GM19328 (cell line): ENCODE results near the gene UBE2N.
"Not testable (repeated sequence)": the region's sequence is repeated elsewhere in the genome, so short reads cannot be mapped to it uniquely, and the experiment has no call there.

Source experiments
- ATAC-seq: cut with Tn5 transposase; IDR thresholded peaks from one replicate; pipeline ENCODE4 v1.9.1; 2021; ENCODE audit warnings: mild to moderate bottlenecking, moderate library complexity; ENCODE audit not compliant: unreplicated experiment

Gene UBE2N

DNA sequence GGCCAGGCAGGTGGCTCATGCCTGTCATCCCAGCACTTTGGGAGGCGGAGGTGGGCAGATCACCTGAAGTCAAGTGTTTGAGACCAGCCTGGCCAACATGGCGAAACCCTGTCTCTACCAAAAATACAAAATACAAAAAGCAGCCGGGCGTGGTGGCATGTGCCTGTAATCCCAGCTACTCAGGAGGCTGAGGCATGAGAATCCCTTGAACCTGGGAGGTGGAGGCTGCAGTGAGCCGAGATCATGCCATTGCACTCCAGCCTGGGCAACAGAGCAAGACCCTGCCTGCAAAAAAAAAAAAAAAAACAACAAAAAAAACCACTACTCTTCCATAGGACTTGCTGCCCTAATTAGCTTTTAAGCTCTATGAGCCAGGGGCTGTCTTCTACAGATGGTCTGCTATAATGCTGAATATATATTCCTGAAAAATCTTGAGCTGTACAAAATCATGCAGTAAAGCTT lies 59.7 kb downstream of the UBE2N start:
- ATAC-seq = not testable (repeated sequence)

DNA sequence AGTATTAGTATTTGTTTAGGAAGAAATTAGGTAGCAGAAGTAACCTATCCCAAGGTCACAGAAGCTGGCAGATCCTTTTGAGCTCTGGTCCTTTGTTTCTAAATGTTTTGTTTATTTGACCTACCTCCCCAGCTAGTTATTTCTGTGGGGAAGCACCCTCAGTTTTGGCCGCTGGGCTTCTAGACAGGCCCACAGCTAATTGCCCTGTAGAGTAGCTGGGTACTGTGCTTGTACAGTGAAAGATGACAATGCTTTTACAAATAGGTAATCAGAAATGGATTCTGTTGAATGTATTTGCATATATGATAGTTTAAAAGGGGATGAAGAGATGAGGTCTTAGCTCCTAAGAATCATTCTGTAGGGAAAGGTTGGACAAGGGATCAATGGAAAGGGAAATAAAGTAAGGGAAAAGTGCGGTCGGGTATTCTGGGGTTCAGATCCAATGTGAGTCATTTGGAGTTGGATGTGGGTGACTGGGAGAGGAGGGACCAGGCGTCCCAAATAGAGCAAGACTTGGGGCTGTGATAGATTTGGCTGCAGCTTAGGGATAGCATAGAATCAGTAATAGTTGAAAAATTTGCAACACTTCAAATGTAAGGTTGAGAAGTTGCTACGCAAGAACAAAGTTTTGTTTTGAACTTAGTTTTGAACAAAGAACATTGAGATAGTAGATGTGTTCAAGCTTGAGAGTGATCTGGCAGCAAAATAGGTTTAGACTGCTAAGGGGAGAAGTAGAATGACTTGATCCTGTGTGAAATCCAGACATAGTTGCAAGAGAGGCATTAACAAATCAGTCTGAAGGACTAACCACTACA lies 60.4 kb downstream of the UBE2N start:
- ATAC-seq = no peak

DNA sequence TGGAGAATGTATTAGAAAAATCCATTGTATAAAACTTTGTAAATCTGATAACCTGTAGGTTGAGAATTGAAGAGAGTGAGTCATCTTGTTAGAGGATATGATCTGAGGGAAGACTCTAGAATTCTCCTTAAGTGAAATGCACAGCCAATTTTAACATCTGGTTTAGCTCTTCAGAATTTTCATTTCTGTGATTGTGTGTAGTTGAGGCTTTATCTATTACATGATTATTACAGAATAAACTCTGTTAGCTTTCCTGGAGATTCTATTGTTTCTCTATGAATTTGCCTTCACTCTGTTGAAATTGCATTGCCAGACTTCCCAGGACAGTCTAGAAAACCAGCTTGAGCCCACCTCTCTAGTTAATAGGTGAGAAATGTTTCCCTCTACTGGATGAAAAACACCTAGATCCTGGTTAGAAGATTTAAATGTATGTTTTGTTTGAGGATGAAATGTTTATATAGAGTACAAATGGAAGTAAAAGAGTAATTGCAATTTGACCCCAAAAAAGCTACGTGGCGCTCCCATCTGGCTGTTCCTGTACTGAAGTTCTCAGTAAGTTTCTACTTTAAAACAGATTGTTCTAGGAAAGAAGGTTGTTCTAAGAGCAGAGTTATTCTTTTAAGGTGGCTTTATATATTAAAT lies 61.1 kb downstream of the UBE2N start:
- ATAC-seq = no peak

DNA sequence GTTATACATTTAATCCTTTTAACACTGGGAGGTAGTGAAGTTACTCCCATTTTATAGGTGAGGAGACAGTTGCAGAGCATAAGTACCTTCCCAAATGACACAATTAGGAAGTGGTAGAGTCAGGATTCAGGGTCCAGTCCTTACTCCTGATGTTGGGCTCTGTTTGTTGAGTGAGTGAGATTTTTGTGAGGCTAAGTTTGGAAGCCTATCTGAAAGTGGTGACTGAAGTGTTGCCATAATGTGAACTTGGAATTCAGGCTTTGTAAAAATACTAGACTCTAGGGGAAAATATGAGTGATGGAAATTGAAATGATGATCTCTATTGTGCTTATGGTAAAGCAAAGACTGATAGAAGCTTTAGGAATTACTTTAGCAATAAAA lies 61.8 kb downstream of the UBE2N start:
- ATAC-seq = no peak

DNA sequence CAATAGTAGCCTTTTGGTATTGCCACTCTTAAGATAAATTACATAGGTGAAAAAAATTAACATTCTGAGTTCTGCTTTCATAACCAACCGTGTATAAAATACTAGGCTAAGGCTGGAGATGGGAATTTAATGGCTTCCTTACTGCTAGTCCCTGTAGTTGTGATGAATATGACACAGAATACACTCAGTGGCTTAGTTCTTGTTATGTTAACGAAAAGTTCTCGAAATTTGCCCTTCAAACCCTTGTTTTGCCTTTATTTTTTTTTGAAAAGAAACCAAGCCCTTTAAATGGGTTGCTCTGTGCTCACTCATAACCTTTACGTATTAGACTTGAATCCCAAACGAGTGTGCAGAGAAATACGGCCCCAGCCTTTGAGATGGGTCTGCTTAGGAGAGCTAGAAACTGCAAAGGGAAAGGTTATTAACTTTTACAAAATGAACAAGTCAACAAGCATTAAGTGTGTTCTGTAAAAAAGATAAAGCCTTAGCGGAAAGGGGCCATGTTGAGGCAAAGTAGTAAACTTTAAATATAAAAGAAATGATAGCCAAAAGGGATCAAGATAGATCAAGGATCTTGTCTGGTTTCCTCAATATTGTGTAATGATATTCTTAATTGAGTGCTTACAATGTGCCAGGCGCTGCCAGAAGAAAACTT lies 62.3 kb downstream of the UBE2N start:
- ATAC-seq = no peak

DNA sequence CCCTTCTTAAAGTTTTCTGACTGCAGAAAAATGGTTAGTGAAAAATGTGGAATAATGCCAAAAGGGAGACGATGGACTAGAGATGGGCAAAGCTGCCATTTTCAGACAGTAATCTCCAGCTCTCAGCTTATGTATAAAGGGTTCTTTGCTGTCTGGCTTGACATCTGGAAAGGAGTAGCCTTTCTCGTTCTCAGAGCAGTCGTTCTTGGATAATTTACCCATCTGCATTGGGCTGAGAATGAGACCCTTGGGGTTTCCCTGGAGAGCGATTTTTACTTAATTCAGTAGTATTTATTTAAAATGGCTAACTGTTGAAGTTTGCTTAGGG lies 62.8 kb downstream of the UBE2N start:
- no peak for ATAC-seq

DNA sequence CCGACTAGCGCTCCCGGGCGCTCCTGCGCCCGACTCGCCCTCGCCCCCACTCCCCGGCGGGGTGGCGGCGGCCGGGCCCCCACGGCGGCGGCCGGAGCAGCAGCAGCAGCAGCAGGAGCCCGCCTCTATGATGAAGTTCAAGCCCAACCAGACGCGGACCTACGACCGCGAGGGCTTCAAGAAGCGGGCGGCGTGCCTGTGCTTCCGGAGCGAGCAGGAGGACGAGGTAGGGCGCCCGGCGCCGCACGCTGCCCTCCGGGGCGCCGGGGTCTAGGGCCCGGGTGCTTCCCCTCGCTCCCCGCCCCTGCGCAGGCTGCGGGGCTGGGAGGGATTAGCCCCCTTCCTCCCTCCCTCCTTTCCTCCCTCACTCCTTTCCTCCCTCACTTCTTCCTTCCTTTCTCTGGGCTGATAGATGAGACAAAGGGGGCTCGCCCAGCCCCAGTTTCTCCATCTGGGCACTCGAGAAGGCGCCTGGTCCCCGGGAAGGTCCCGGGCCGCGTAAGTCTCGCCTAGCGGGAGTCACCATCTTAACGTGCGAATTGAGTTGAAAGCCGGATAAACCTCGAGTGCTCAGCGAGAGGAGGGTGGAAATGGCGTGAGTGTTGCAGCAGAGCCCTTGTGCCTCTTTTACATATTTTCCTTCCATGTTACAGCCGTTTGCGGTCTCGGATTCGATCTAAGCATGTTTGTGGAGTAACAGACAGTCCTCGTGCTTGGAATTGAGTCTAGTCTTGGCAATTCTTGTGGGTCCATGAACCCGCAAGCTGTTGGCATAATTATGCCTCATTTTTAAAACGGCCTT lies 63.4 kb downstream of the UBE2N start:
- peak; percentile 30 for ATAC-seq

DNA sequence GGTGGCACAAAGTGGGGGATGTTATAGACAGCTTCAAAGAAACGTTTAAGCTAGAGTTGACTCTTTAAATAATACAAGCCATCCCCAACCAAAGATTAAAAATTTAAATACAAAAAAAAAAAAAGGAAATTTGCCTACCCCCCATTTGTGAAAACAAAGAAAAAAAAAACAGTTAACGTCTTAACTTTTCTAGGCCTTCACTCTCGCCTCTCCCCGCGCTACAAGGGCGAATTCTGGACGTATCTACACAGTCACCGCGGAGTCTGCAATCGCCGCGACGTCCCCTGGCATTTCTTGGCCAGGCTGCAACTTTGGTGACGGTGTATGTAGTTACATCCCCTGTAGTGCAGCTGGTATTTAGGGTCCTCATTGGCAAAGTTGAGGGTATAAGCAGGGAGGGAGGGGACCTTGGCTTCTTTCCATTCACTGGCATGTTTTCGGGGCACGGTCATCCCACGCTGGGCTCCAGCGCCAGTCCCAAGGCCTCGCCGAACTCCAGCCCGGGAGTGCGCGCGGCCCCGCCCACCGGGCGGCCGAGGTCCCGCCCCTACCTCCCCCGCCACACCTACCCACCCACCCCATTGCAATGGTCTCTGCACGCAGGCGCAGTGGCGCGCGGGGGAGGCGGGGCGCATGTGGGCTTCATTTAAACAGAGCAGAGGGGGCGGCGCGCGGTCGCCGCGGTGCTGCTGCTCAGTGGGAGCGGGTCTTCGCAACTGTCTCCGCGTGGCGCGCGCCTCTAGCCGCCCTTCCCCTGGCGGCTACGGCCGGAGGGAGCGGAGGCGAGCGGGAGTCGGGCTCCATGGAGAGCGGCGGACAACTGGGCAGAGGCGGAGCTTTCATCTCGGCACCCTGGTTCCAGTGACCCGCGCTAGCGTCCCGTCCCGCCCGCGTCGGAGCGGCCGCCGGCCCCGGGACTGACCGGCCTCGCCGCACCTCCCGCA lies 64.2 kb downstream of the UBE2N start, which contains the start of gene NUDT4:
NUDT4 (plus strand) TSS at position 674 of the 944 bp plus-strand sequence. CDS start 398 bp downstream, outside the sequence.
- ATAC-seq = peak; percentile 76

DNA sequence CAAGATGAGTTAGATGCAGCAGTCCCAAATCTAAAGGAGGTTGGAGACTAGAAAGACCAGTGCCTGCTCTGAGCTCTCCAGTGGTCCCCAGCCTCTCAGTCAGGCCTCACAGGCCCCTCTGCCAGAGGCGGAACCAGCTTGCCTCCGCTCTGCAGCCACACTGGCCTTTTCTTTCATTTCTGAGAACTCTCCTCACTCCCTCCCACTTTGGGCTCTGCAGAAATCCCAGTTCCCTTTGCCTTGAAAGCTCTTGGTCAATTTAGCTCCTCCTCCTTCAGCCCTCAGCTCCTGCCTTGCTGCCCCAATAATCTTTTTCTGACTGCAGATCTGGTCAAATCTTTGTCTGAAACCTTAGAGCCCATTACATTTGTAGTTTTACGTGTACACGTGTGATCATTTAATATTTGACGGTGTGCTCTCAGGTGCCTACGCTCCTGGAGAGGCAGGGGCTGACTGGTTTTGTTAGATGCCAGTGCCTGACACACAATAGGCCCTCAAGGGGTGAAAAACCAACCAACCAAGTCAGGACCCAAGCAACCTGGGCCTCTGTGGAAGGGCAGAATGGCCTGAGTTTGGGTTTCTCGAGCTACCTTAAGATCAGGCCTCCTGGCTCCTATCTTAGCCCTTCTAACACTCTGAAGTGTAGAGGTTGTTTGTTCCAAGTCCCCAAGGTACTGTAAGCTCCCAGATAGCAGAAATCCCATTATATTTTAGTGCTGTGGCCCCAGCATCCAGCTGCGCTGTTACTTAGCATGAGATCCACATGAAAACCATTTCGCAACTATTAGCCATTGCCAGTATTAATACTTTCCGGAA lies 65.1 kb downstream of the UBE2N start:
- ATAC-seq = no peak

DNA sequence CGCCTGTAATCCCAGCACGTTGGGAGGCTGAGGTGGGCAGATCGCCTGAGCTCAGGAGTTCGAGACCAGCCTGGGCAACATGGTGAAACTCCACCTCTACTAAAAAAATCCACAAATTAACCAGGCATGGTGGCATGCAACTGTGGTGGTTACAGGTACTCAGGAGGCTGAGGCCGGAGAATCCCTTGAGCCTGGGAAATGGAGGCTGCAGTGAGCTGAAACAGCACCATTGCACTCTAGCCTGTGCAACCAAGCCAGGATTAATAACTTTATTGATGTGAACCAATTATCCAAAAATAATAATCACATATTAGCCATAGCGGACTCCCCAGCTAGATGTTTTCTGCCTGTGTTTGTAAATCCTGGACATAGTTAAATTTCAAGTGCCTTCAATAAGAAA lies 65.8 kb downstream of the UBE2N start:
- no peak for ATAC-seq

DNA sequence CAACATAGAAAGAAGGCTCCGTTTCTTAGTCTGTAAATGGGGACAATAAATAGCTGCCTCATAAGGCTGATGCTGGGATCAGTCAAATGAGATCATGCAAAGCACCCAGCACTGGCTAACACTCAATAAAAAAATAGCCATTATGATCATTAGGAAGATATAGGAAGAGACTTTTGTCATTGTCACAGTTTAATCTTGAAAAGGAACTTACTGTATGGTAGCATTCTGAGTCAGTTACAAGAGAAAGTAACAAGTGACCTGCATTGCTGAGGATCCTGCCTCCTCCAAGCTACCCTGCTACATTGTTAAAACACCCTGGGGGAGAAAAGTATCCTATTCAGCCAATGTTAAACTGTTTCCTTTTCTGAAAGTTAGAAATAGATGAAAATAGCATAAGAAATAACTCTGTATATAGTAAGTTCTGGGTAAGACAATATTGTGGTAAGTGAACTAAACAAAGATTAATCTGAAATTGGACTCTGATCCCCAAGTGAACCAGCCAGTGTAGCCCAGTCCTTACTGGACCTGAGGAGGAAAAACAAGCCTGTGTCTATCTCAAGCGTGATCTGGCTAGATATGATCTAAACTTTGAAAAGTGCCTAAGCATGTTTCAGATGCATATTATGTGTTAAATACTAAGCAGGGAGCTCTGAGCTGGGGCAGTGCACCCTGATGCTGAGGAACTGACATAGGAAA lies 67.6 kb downstream of the UBE2N start:
- ATAC-seq = no peak

DNA sequence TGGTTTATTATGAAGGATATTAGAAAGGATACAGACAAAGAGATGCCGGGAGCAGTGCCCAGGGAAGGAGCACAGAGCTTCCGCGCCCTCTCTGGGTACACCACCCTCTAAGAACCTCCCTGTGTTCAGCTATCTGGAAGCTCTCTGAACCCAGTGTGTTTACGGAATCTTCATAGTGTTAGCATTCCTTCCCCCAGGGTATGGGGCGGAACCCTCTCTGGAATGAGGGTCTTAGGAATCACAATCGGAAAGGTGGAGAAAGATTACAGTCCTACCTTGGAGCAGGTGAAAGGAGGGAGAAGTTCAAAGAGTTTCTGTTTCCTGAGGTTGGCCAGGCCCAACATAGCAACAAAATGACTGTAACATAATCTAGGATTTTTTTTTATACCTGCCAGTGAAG lies 70.8 kb downstream of the UBE2N start:
- no peak for ATAC-seq

DNA sequence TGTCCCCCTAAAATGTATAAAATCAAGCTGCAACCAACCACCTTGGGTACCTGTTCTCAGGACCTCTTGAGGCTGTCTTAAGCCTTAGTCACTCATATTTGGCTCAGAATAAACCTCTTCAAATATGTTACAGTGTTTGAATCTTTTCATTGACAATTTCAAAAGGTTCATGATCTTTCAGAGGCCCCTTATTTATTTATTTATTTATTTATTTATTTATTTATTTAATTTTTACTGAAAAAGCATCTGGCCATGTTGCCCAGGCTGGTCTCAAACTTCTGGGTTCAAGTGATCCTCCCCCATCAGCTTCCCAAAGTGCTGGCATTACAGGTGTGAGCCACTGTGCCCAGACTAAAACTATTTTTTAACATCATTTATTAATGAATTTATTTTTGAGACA lies 72.2 kb downstream of the UBE2N start:
- ATAC-seq = no peak

DNA sequence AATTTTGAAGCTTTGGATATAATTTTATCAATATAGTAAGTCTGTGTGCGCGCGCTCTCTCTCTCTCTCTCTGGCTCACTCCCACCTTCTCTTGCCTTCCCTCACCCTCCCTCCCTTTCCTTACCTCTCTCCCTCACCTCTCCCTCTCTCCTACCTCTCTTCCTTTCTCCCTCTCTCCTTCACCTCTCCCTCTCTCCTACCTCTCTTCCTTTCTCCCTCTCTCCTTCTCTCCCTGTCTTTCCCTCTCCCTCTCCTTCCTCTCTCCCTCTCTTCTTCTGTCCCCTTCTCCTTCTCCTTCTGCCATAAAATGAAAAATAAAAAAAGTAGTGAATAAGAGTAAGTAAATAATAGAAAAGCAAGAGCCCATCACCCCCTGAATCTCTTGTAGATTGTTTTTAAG lies 73.0 kb downstream of the UBE2N start:
- no peak for ATAC-seq

DNA sequence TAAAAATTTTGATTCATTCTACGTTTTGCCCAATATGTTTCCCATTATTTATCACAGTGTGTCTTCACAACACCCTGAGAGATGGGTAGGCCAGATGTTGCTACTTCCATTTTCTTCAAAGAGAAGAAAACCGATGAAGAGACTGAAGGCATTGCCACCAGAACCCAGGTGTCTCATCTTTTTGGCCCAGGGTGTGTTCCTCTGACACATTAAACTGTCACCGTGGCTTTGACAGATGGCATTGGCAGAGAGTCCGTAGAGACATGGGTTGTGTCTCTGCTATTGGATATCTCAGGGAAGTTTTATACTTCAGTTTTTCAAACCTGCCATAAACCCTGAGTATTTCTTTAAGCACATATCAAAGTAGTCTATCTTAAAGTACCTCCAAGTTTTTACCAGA lies 75.3 kb downstream of the UBE2N start:
- ATAC-seq = no peak

DNA sequence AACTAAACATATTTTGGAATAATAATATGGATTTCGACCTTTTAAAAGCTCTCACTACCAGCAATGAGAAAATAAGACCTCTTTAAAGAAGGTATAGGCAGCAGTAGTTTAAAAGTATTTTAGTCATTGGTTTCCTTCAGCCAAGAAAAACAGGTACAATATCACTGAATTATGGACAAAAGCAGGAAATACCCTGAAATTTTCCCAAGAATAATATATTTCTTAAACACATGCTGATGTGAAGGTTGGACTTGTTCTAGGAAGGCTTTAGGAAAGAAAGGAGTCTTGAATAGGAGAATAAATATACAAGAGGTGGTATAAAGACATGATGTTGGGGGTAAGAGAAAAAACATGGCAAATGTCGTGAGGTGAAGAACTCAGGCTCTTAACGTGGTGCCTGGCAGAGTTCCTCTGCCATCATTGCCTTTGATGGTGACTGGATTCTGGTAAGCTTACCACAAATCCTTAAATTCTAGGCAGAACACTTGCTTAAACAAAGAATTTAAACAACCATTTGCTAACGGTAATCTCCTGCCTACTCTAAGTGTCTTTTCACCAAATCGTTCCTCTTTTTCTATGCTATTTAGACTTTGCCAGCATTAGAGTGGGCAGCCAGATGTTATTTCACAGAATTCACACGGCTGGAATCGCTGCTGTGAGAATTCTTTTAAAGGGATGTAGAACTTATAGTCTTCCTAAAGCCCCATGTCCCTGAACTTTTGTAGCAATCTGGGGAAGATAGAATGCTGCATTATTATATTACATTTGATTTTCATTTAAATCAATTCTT lies 75.9 kb downstream of the UBE2N start:
- no peak for ATAC-seq

DNA sequence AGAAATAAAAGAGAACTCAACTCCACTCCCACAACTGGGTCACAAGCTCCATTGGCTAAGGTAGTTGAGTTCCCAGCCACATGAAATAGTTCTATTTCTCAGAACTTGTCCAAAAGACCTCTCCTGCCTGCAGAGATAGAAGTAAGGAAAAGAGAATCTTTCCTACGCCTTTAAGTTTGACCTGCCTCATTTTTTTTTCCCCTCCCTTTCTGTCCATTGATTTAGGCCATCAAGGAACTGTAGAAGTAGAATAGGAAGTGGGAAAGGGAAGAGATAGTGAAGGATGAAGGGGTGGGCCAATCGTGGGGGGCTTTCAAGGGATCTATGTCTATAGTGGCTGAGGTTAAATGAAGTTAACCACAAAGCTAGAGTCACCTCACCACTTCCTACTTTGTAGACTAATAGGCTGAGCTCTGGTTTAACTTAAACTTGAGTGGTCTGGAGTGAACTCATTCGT lies 77.9 kb downstream of the UBE2N start:
- ATAC-seq = no peak
